Gastrocnemius medialis (tissue), 4 donors: Measurements from ENCODE around the gene ADIPOR1.

ENCODE experiments used
- POLR2A ChIP-seq, 2 donors: fragments of 450-650 bp; IDR thresholded peaks; one replicate each; pipeline ENCODE4 v1.6.1; 2017; ENCODE audit warnings: antibody characterized with exemption in 2 of 2, mild to moderate bottlenecking in 2 of 2, moderate library complexity in 2 of 2
- TF ChIP-seq, protein P1 (sequence below), 5 experiments: fragments of 450-650 bp in 3 of 5; fragments of 200-600 bp in 2 of 5; sonication (generic) in 2 of 5; IDR thresholded peaks in 4 of 5; conservative IDR thresholded peaks in 1 of 5; 1 replicate in 4 of 5; 2 replicates in 1 of 5; pipeline ENCODE4 v1.5.1; 2016 to 2019; ENCODE audit warnings: antibody characterized with exemption in 5 of 5, mild to moderate bottlenecking in 3 of 5, moderate library complexity in 3 of 5

- TF ChIP-seq, protein P1, sequence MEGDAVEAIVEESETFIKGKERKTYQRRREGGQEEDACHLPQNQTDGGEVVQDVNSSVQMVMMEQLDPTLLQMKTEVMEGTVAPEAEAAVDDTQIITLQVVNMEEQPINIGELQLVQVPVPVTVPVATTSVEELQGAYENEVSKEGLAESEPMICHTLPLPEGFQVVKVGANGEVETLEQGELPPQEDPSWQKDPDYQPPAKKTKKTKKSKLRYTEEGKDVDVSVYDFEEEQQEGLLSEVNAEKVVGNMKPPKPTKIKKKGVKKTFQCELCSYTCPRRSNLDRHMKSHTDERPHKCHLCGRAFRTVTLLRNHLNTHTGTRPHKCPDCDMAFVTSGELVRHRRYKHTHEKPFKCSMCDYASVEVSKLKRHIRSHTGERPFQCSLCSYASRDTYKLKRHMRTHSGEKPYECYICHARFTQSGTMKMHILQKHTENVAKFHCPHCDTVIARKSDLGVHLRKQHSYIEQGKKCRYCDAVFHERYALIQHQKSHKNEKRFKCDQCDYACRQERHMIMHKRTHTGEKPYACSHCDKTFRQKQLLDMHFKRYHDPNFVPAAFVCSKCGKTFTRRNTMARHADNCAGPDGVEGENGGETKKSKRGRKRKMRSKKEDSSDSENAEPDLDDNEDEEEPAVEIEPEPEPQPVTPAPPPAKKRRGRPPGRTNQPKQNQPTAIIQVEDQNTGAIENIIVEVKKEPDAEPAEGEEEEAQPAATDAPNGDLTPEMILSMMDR (IDR thresholded peaks at IDR 0.05 in 4 of 5, conservative IDR thresholded peaks at IDR 0.05 in 1 of 5): no peak
- TF ChIP-seq POLR2A (IDR thresholded peaks at IDR 0.05): no peak
These were observed 42.3 kb upstream of the ADIPOR1 start for GRCh38 chr1:203000217-203000944.
